Suprapubic skin (tissue), 4 donors: ENCODE results near the gene THOC5.

ENCODE experiments used
- EP300 ChIP-seq: sonication (generic); formaldehyde crosslinking; IDR thresholded peaks from one replicate; pipeline ENCODE4 v1.6.1; 2017; ENCODE audit warnings: antibody characterized with exemption
- POLR2AphosphoS5 ChIP-seq, 3 donors: sonication (generic); formaldehyde crosslinking; IDR thresholded peaks; one replicate each; pipeline ENCODE4 v1.6.1; 2017; ENCODE audit warnings: antibody characterized with exemption in 3 of 3
- TF ChIP-seq, protein P1 (sequence below), 2 donors: fragments of 200-600 bp in 1 of 2; fragments of 450-650 bp in 1 of 2; sonication (generic) in 1 of 2; IDR thresholded peaks; one replicate each; pipeline ENCODE4 v1.5.1; 2016 to 2019; ENCODE audit warnings: antibody characterized with exemption in 2 of 2, mild to moderate bottlenecking in 1 of 2, moderate library complexity in 1 of 2

DNA sequence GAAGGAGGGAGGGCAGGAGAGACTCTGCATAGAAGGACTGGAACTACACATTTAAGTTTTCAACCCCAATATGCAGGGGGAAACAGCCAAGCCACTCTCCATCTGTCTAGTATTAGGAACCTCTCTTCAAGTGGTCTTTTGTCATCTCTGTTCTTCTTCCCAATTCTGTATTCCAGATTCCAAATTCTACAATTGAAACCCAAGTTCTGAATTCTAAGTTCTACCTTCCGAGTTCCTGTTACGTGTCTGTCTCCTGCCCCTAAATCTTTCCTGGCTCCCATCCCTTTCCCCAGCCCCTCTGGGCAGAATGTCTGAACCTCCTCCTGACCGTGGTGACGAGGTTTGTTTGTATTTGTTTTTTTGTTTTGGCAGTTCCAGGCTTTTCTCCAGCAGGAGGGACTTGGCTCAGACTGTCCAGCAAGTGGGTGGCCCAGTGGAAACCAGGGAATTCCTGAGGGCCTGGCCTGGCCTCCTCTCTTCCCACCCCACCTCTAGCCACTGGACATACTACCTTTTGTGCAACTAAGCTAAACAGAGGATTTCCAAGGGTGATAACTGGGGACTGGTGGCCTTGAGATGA is 1.6 kb upstream of the THOC5 start:
- TF ChIP-seq, protein P1, sequence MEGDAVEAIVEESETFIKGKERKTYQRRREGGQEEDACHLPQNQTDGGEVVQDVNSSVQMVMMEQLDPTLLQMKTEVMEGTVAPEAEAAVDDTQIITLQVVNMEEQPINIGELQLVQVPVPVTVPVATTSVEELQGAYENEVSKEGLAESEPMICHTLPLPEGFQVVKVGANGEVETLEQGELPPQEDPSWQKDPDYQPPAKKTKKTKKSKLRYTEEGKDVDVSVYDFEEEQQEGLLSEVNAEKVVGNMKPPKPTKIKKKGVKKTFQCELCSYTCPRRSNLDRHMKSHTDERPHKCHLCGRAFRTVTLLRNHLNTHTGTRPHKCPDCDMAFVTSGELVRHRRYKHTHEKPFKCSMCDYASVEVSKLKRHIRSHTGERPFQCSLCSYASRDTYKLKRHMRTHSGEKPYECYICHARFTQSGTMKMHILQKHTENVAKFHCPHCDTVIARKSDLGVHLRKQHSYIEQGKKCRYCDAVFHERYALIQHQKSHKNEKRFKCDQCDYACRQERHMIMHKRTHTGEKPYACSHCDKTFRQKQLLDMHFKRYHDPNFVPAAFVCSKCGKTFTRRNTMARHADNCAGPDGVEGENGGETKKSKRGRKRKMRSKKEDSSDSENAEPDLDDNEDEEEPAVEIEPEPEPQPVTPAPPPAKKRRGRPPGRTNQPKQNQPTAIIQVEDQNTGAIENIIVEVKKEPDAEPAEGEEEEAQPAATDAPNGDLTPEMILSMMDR (IDR thresholded peaks at IDR 0.05), result no peak
- TF ChIP-seq POLR2AphosphoS5 (IDR thresholded peaks at IDR 0.05), result no peak
- TF ChIP-seq EP300, result no peak
